Measurements from ENCODE around the gene PTPRE.

DNA sequence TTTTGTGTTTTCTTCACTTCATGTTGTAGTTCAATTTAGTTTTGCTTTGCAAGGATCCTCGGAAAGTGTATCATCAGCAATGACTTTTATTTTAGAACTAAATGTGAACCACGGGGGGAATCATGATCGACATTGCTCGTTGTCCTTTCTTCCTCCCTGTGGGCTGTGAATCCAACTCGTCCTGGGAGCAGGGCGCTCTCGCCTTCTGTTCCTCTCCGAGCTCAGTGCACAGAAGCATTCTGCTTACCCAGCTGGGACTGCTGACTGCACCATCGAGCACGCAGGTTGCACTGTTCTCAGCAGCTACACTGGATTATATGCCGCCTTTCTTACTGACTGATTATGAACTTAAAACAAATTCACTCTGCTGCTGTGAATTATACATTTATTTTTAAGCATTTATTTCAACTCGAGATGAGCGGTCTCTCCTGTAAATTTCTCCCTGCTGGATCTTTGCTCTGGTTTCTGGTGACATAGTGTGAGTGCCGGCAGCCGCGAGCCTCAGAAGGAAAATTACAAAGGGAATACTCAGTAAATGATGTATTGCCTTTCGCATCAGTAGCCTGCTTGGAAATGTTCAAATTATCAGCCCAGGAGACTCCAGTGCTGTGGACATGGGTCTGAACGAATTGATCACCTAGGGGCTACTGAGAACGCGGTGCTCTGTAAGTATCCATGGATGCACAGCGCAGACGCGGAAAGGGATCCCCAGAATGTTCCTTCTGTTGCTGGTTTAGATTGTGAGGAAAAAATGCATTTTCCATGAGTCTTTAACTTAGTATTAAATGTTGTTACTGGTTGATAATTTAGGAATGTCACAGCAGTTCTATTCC lies 92.6 kb downstream of the PTPRE start:
- TF ChIP-seq EZH2 (IDR thresholded peaks at IDR 0.05) (no peak), POLR2AphosphoS5 (IDR thresholded peaks at IDR 0.05; ENCODE audit: borderline replicate concordance, low read depth, low read length) (no peak)
